Spinal cord (tissue), 10 donors: ENCODE results near the gene RPE65. TPM values are rescaled to one million over a fixed set of nuclear protein-coding genes. Genes with fewer than 3 reads are reported as not detected.
"Not testable (repeated sequence)": the region's sequence is repeated elsewhere in the genome, so short reads cannot be mapped to it uniquely, and the experiment has no call there.

Experiments used
- DNase-seq, 6 donors: peaks; one replicate each; pipeline versions ENCODE4 v3.0.0 to v3.0.0-alpha.2; 2013 to 2015; ENCODE audit warnings: low spot score in 6 of 6, low read depth in 4 of 6
- H3K27ac ChIP-seq: one replicate; pipeline ENCODE4 v1.5.1; 2013; ENCODE audit warnings: low read depth, low read length, control low read depth
- H3K27me3 ChIP-seq: one replicate; pipeline ENCODE4 v1.6.1; 2013; ENCODE audit warnings: low read length; ENCODE audit not compliant: control insufficient read depth, insufficient read depth
- H3K36me3 ChIP-seq: one replicate; pipeline ENCODE4 v1.6.1; 2013; ENCODE audit warnings: low read length; ENCODE audit not compliant: control insufficient read depth, insufficient read depth
- H3K4me1 ChIP-seq: one replicate; pipeline ENCODE4 v1.6.1; 2013; ENCODE audit warnings: low read length; ENCODE audit not compliant: control insufficient read depth, insufficient read depth
- H3K4me3 ChIP-seq: one replicate; pipeline ENCODE4 v1.5.1; 2013; ENCODE audit warnings: low read depth, low read length, control low read depth
- H3K9me3 ChIP-seq: one replicate; pipeline ENCODE4 v1.6.1; 2013; ENCODE audit warnings: low read length; ENCODE audit not compliant: control insufficient read depth, insufficient read depth
- WGBS: methylation state at CpG from one replicate; pipeline ENCODE4 v1.1.5; 2013; ENCODE audit warnings: missing lambda C conversion rate; ENCODE audit not compliant: insufficient coverage; 5-methylcytosine and 5-hydroxymethylcytosine counted together
- polyA plus RNA-seq, 2 donors: library from polyadenylated mRNA; unstranded; fragments of 120-200 nt; gene quantifications; one replicate each; pipeline ENCODE4 v1.2.1, GENCODE V29; 2013; ENCODE audit not compliant: insufficient read length in 2 of 2
- total RNA-seq, 2 donors: library from RNA; depleted of rRNA in 1 of 2; stranded (reverse); fragments of 120-200 nt in 1 of 2; fragments of >200 nt in 1 of 2; gene quantifications; one replicate each; pipeline versions ENCODE4 v1.2.3 to v1.2.4, GENCODE V29; 2013 to 2014
- donor health status: healthy.

The RPE65 gene
- total and polyA plus RNA-seq, 4 donors = 3.7 to 4.0 (median 3.8) TPM

- WGBS = no CpG with 5 or more reads among the region's 3 CpGs
- no peaks in the 10 kb centered on the region for H3K36me3 ChIP-seq
These were observed 18.7 kb downstream of the RPE65 start for GRCh38 chr1:68431076-68431475.

GRCh38 chr1:68429233-68429808 is 20.4 kb downstream of the RPE65 start:
- WGBS = no CpG with 5 or more reads among the region's 4 CpGs
- no peak overlapping the region for H3K27ac ChIP-seq
- no peak overlapping the region for H3K4me3 ChIP-seq
- DNase-seq = no peak
- H3K36me3 ChIP-seq = no peaks in the 10 kb centered on the region
- H3K9me3 ChIP-seq = no peaks in the 10 kb centered on the region
- no peaks in the 10 kb centered on the region for H3K4me1 ChIP-seq
- no peaks in the 10 kb centered on the region for H3K27me3 ChIP-seq

More at GRCh38 chr1:68431076-68431475, 18.7 kb downstream of the RPE65 start:
- Histone ChIP-seq H3K27ac (no peak overlapping the region), H3K4me1 (no peaks in the 10 kb centered on the region), H3K4me3 (no peak overlapping the region), H3K9me3 (no peaks in the 10 kb centered on the region), H3K27me3 (no peaks in the 10 kb centered on the region)
- no peak for DNase-seq

GRCh38 chr1:68426594-68426993 is 23.2 kb downstream of the RPE65 start:
- Histone ChIP-seq H3K4me1 (no peaks in the 10 kb centered on the region), H3K9me3 (no peaks in the 10 kb centered on the region), H3K36me3 (no peaks in the 10 kb centered on the region), H3K4me3 (no peak overlapping the region), H3K27ac (no peak overlapping the region), H3K27me3 (no peaks in the 10 kb centered on the region)
- 100% methylated on average over 1 of the region's 2 CpGs for whole genome bisulfite sequencing
- DNase-seq = no peak

- H3K27ac ChIP-seq = no peak overlapping the region
- no peak overlapping the region for H3K4me3 ChIP-seq
- H3K9me3 ChIP-seq = no peaks in the 10 kb centered on the region
- H3K27me3 ChIP-seq = no peaks in the 10 kb centered on the region
- DNase-seq = no peak
- no peaks in the 10 kb centered on the region for H3K4me1 ChIP-seq
- 87% methylated on average over 3 of the region's 5 CpGs for WGBS
- no peaks in the 10 kb centered on the region for H3K36me3 ChIP-seq
These were observed 28.4 kb downstream of the RPE65 start for GRCh38 chr1:68421350-68421749.

GRCh38 chr1:68409426-68409825 is 40.3 kb downstream of the RPE65 start:
- H3K4me1 ChIP-seq = no peaks in the 10 kb centered on the region
- no peaks in the 10 kb centered on the region for H3K27me3 ChIP-seq
- H3K9me3 ChIP-seq = no peaks in the 10 kb centered on the region
- WGBS = no CpG with 5 or more reads among the region's 2 CpGs
- no peak overlapping the region for H3K4me3 ChIP-seq
- H3K27ac ChIP-seq = no peak overlapping the region
- no peak for DNase-seq
- no peaks in the 10 kb centered on the region for H3K36me3 ChIP-seq

GRCh38 chr1:68401506-68401905 is 48.2 kb downstream of the RPE65 start:
- H3K36me3 ChIP-seq = no peaks in the 10 kb centered on the region
- no peaks in the 10 kb centered on the region for H3K9me3 ChIP-seq
- no peak for DNase-seq
- no peak overlapping the region for H3K27ac ChIP-seq
- H3K27me3 ChIP-seq = peaks cover 2% of the 10 kb centered on the region
- H3K4me3 ChIP-seq = no peak overlapping the region
- no CpG with 5 or more reads among the region's 4 CpGs for WGBS
- H3K4me1 ChIP-seq = no peaks in the 10 kb centered on the region

- WGBS = 96% methylated on average over 3 of the region's 3 CpGs
- not testable (repeated sequence) for DNase-seq, H3K27me3 ChIP-seq, H3K9me3 ChIP-seq, H3K4me1 ChIP-seq, H3K4me3 ChIP-seq, H3K36me3 ChIP-seq, H3K27ac ChIP-seq
These were observed 54.2 kb downstream of the RPE65 start for GRCh38 chr1:68395575-68395974.

- not testable (repeated sequence) for H3K9me3 ChIP-seq, H3K27me3 ChIP-seq, H3K4me1 ChIP-seq, H3K27ac ChIP-seq, H3K36me3 ChIP-seq, H3K4me3 ChIP-seq, DNase-seq
- WGBS = no CpG with 5 or more reads among the region's 5 CpGs
These were observed 57.3 kb downstream of the RPE65 start for GRCh38 chr1:68392474-68392873.

GRCh38 chr1:68385798-68386524 is 63.8 kb downstream of the RPE65 start:
- not testable (repeated sequence) for H3K4me1 ChIP-seq, H3K4me3 ChIP-seq, H3K27me3 ChIP-seq, H3K36me3 ChIP-seq, H3K27ac ChIP-seq, DNase-seq, H3K9me3 ChIP-seq
- 80% methylated on average over 1 of the region's 10 CpGs for WGBS

- H3K27me3 ChIP-seq = no peaks in the 10 kb centered on the region
- WGBS = no CpG with 5 or more reads among the region's 2 CpGs
- H3K4me3 ChIP-seq = no peak overlapping the region
- H3K9me3 ChIP-seq = no peaks in the 10 kb centered on the region
- no peaks in the 10 kb centered on the region for H3K4me1 ChIP-seq
- no peak overlapping the region for H3K27ac ChIP-seq
- no peak for DNase-seq
- H3K36me3 ChIP-seq = no peaks in the 10 kb centered on the region
These were observed 64.8 kb downstream of the RPE65 start for GRCh38 chr1:68384872-68385411.
